GM12878 (cell line): ENCODE results near the gene CDCP2.

Experiments used
- NR2C2 ChIP-seq: IDR thresholded peaks from 2 replicates; pipeline ENCODE4 v1.6.1; 2011; ENCODE audit warnings: borderline replicate concordance, low read depth; ENCODE audit not compliant: control insufficient read depth, insufficient read length
- NRF1 ChIP-seq: conservative IDR thresholded peaks from 2 replicates; pipeline ENCODE4 v1.6.1; 2011; ENCODE audit warnings: mild to moderate bottlenecking, low read depth, low read length, improper control_type of control experiment
- PKNOX1 ChIP-seq: fragments of 450-650 bp; IDR thresholded peaks from 2 replicates; pipeline ENCODE4 v1.6.1; 2016; ENCODE audit warnings: mild to moderate bottlenecking
- ZBED1 ChIP-seq: IDR thresholded peaks from 2 replicates; pipeline ENCODE4 v1.6.1; 2016; ENCODE audit warnings: borderline replicate concordance

- TF ChIP-seq ZBED1 (no peak), PKNOX1 (no peak), NR2C2 (no peak), NRF1 (no peak)
Observed at GRCh38 chr1:54120698-54121481, 31.9 kb downstream of the CDCP2 start.
